Spleen (tissue), 7 donors: ENCODE results near the gene NFU1.

Source experiments
- CTCF ChIP-seq, 11 experiments: fragments of 200-600 bp in 7 of 11; fragments of 450-650 bp in 4 of 11; sonication (generic) in 4 of 11; IDR thresholded peaks in 8 of 11; conservative IDR thresholded peaks in 3 of 11; 1 replicate in 7 of 11; 2 replicates in 4 of 11; pipeline versions ENCODE4 v1.4.0 to v1.8.0; 2016 to 2021; ENCODE audit warnings: antibody characterized with exemption in 11 of 11, inconsistent platforms in 4 of 11, mild to moderate bottlenecking in 1 of 11
- POLR2A ChIP-seq, 3 donors: fragments of 450-650 bp; IDR thresholded peaks; one replicate each; pipeline ENCODE4 v1.5.1; 2017; ENCODE audit warnings: antibody characterized with exemption in 3 of 3, mild to moderate bottlenecking in 1 of 3
- POLR2AphosphoS5 ChIP-seq, 3 donors: sonication (generic); formaldehyde crosslinking; IDR thresholded peaks; one replicate each; pipeline ENCODE4 v1.5.1; 2017; ENCODE audit warnings: antibody characterized with exemption in 3 of 3
- donor health status: DM: no; HTN: no; CAD: no; lungs with moderate emphysema.
- donor health status: DM: no; HTN: no; CAD: no.
- donor health status: DM: no; HTN: no; CAD: no.

- TF ChIP-seq CTCF (IDR thresholded peaks at IDR 0.05 in 8 of 11, conservative IDR thresholded peaks at IDR 0.05 in 3 of 11): no peak
- no peak for TF ChIP-seq POLR2A (IDR thresholded peaks at IDR 0.05)
- no peak for TF ChIP-seq POLR2AphosphoS5 (IDR thresholded peaks at IDR 0.05)
Measured at GRCh38 chr2:69372767-69373166, 64.5 kb downstream of the NFU1 start.
